ENCODE measurements around the gene PDE4B.
A peak's percentile ranks its signal among the peaks of the same experiment; 100 is the strongest.

Gene PDE4B

DNA sequence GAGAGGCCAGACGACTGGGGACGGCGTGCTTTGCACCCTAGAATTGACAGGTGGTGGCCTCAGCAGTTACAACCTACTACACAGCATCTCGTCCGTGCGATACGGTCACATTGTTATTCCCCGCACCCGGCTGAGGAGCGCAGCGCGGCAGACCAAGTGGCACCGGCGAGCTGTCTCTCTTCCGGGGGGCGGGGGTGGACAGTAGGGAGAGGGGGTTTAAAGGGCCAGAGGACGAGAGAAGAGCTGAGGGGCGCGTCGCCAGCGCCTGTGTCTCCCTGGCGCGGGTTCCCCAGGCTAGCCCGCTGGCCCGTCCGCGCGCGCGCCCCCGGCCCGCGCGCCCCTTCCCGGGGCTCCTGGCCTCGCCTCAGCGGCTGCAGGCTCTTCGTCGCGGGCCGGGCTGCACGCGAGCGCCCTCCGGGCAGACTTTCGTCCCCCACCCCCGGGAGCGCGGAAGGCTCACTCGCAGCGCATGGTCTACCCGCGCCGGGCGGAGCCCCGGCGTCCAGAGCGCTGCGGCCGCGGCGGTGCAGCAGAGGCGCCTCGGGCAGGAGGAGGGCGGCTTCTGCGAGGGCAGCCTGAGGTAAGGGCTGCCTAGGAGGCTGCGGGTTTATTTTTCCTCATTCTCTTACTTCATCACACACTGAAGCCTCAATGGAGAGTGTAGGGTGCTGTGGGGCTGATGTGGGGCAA lies at the start of gene PDE4B:
PDE4B (plus strand) TSS at position 227 of the 690 bp plus-strand sequence.
- DNase-seq: no peak

DNA sequence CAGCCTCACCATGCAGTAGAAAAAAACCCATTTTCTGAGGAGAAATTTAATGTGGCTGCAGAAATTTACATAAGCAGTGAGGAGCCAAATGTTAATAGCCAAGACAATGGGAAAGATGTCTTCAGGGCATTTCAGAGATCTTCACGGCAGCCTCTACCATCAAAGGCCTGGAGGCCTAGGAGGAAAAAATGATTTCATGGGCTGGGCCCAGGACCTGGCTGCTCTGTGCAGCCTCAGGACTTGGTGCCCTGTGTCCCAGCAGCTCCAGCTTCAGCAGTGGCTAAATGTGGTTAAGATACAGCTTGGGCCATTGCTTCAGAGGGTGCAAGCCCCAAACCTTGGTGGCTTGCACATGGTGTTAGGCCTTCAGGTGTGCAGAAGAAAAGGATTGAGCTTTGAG lies 48.0 kb upstream of the PDE4B start:
- no peak for DNase-seq

GRCh38 chr1:65751961-65752360 lies 40.7 kb upstream of the PDE4B start:
- no peak for DNase-seq

- DNase-seq: no peak
Observed at GRCh38 chr1:65756616-65757015, 36.1 kb upstream of the PDE4B start.

DNA sequence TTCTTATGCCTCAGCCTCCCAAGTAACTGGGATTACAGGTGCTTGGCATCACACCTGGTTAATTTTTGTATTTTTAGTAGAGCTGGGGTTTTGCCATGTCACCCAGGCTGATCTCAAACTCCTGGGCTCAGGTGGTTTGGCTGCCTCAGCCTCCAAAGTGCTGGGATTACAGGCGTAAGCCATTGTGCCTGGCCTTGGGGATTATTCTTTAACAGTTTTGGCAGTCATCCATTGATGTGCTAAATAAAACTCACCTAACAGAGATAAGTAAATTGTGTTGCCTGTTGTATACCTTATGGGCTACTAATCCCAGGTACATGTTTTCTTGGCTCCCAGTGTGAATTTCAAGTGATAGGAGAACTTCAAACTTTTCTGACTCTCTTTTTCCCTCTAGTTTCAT lies 35.2 kb upstream of the PDE4B start:
- no peak for DNase-seq

GRCh38 chr1:65758128-65758527 lies 34.6 kb upstream of the PDE4B start:
- no peak for DNase-seq

- no peak for DNase-seq
Observed at GRCh38 chr1:65759516-65759915, 33.2 kb upstream of the PDE4B start.

DNA sequence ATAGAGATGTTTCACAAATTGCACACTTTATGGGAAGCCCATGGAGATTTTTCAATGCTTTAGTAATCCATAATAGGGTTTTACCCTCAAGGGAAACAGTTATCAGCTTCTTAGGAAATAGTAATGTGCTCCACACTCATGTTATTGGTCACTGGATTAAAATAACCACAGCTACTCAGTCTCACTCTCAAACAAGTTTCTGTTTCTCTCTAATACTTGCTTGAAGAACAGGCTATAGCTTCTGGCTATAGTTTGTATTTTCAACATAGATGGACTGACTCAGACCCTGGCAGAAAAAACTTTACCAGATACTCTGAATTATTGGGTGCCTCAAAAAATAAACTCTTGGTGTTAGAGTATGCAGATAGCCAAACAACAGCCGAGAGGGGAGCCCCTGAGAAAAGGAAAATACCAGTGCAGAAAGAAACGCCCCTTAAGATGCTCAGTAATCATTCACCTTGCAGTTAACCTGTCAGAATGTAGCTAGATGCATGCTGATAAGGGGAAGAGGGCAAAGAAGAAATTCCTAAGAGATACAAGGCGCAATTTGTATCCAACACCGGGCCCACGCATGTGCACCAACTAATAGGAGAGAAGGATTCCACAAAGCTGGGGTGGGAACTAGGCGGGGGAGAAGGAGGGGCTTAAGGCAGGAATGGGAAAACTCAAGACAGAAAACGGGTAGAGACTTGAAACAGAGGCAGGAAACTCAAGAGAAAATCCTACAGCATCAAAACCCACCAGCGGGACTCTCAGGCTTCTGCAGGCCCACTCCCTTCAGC lies 30.4 kb upstream of the PDE4B start:
- DNase-seq: no peak

- no peak for DNase-seq
Observed at GRCh38 chr1:65764052-65764451, 28.6 kb upstream of the PDE4B start.

GRCh38 chr1:65765631-65766030 lies 27.1 kb upstream of the PDE4B start:
- DNase-seq: no peak

GRCh38 chr1:65769636-65770035 lies 23.1 kb upstream of the PDE4B start:
- no peak for DNase-seq

DNA sequence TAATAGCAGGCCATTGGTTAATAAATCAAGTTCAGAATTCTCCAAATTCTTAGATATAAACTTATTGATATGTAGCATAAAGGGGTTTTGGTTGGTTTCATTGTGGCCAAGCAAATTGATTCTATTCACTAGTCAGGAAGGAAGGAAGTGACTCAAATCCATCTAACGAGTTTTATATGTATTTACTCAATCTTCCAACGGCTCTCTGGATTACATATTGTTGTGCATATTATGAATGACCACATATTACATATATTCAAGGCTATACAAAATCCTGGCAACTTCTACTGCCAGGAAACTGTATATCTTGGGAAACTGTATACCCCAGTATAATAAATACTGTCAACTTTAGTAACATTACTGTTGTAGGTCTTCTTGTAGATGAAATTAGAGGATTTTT lies 20.1 kb upstream of the PDE4B start:
- no peak for DNase-seq

- no peak for DNase-seq
Observed at GRCh38 chr1:65773391-65774123, 19.1 kb upstream of the PDE4B start.

- no peak for DNase-seq
Observed at GRCh38 chr1:65788762-65789161, 3.9 kb upstream of the PDE4B start.

GRCh38 chr1:65791396-65791795 lies 1.3 kb upstream of the PDE4B start:
- DNase-seq: no peak

- no peak for DNase-seq
Observed at GRCh38 chr1:65791801-65792668, 660 bp upstream of the PDE4B start.

DNA sequence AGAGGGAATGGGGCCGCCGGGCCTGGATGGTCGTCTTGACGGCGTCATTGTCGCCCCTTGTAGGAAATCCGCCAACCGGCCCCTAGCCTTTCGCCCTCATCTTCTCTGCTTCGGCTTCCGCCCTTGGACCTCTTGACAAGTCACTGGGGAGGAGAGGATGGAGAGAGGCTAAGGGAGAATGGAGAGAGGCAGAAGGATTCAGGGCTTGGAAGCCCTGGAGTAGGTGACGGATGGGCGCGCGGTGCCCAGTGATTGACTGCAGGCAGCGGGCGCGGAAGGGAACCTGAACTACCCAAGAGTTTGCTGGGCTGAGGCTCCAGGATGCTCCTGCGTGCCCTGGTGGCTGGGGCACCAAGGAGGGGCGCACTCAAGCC lies 651 bp downstream of the PDE4B start:
- DNase-seq: no peak

DNA sequence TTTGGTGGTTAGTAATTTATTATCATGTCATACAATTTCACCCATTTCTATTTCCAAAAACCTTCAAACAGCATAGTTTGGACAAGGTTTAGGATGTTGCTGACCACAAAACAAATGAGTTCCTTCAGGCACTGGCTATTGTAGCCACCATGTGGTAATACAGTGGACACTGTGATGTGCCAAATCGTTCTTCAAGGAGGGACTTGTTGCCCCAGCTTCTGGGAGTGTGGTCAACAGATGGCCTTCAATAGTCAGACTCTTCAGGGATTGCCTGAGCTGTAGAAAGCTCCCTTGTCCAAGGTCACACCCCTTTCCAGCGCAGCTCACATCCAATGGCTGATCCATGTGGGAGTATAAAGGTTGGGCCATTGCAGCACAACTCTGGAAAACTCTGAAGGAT lies 2.6 kb downstream of the PDE4B start:
- DNase-seq: no peak

DNA sequence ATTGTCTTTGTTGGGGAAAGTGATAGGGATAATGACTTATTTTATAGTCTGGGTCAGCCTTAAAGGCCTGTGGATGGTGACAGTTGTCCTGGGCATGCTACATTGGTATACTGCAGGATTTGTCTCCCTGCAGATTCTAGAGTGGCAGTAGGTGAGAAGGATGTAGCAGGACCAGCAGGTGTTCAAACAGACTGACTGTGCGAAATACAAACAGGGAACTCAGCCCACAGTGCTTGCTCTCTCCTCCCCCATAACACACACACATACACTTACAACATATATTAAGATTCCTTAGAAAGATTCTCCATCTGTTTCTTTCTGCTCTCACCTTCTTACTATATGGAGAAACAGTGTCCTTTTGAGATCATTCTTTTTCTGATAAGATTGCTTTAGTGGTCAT lies 6.9 kb downstream of the PDE4B start:
- no peak for DNase-seq

GRCh38 chr1:65804584-65804983 lies 11.9 kb downstream of the PDE4B start:
- DNase-seq: no peak

GRCh38 chr1:65812065-65812464 lies 19.4 kb downstream of the PDE4B start:
- peak; percentile 74 for DNase-seq

- no peak for DNase-seq
Observed at GRCh38 chr1:65813956-65814355, 21.3 kb downstream of the PDE4B start.

DNA sequence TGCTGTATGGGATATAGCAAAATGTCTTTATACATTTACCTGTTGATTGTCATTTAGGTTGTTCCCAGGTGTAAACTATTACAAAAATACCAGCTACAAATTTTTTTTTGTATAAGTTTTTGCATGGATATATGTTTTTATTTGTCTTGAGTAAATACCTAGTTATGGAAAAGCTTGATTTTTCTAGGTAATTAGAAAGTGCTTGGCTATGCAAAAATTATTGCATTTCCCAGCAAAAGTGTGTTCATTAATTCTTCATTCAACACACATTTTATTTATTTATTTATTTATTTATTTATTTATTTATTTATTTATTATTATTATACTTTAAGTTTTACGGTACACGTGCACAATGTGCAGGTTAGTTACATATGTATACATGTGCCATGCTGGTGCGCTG lies 22.1 kb downstream of the PDE4B start:
- no peak for DNase-seq
